ENCODE results near the gene CDC42BPA. TPM values are rescaled to one million over a fixed set of nuclear protein-coding genes. Genes with fewer than 3 reads are reported as not detected.

The CDC42BPA gene
- polyA plus RNA-seq, 1 of the 3 experiments (the other 2 are of a cell fraction) = 6.8 TPM

- Histone ChIP-seq H3K9me3 (no peaks in the 10 kb centered on the region), H3K4me2 (no peak overlapping the region), H3K9ac (no peak overlapping the region), H3K27ac (ENCODE audit: low read depth in 2 of 2, low read length in 1 of 2) (no peak overlapping the region), H3K27me3 (ENCODE audit: insufficient read depth) (no peaks in the 10 kb centered on the region), H2AFZ (ENCODE audit: low read depth) (no peak overlapping the region), H3F3A (replicated peaks; ENCODE audit: insufficient read depth) (no peaks in the 10 kb centered on the region), H3K79me2 (ENCODE audit: insufficient read depth) (no peaks in the 10 kb centered on the region), H3K4me1 (ENCODE audit: control insufficient read depth in 1 of 2, insufficient read depth in 2 of 2, low read depth in 1 of 2, low read length in 1 of 2) (no peaks in the 10 kb centered on the region), H3K9me2 (no peaks in the 10 kb centered on the region), H3K4me3 (ENCODE audit: low read depth in 2 of 2, low read length in 1 of 2) (no peak overlapping the region), H4K20me1 (ENCODE audit: insufficient read depth) (no peaks in the 10 kb centered on the region), H3K36me3 (replicated peaks in 1 of 2; ENCODE audit: control insufficient read depth in 1 of 2, insufficient read depth in 2 of 2, low read length in 1 of 2) (peaks cover 33 to 38% of the 10 kb centered on the region in 2 experiments)
- POLR2A ChIA-PET = no interaction called here
- TF ChIP-seq CHD2 (IDR thresholded peaks at IDR 0.05; ENCODE audit: low read length, partially characterized antibody) = no peak
- TF ChIP-seq, protein P1, sequence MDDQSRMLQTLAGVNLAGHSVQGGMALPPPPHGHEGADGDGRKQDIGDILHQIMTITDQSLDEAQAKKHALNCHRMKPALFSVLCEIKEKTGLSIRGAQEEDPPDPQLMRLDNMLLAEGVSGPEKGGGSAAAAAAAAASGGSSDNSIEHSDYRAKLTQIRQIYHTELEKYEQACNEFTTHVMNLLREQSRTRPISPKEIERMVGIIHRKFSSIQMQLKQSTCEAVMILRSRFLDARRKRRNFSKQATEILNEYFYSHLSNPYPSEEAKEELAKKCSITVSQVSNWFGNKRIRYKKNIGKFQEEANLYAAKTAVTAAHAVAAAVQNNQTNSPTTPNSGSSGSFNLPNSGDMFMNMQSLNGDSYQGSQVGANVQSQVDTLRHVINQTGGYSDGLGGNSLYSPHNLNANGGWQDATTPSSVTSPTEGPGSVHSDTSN (IDR thresholded peaks at IDR 0.05) = no peak
- TF ChIP-seq EZH2phosphoT487 (IDR thresholded peaks at IDR 0.05; ENCODE audit: borderline replicate concordance, low read depth) = no peak
- no peak for TF ChIP-seq FOXM1 (IDR thresholded peaks at IDR 0.05; ENCODE audit: low read depth)
- TF ChIP-seq USF2 (IDR thresholded peaks at IDR 0.05; ENCODE audit: borderline replicate concordance, low read depth, low read length) = no peak
- no peak for TF ChIP-seq MEF2A (IDR thresholded peaks at IDR 0.05; ENCODE audit: borderline replicate concordance, low read depth)
- TF ChIP-seq ELF1 (IDR thresholded peaks at IDR 0.05) = no peak
- no peak for TF ChIP-seq FOSL2 (IDR thresholded peaks at IDR 0.05; ENCODE audit: borderline replicate concordance, low read depth)
- TF ChIP-seq, protein P2, sequence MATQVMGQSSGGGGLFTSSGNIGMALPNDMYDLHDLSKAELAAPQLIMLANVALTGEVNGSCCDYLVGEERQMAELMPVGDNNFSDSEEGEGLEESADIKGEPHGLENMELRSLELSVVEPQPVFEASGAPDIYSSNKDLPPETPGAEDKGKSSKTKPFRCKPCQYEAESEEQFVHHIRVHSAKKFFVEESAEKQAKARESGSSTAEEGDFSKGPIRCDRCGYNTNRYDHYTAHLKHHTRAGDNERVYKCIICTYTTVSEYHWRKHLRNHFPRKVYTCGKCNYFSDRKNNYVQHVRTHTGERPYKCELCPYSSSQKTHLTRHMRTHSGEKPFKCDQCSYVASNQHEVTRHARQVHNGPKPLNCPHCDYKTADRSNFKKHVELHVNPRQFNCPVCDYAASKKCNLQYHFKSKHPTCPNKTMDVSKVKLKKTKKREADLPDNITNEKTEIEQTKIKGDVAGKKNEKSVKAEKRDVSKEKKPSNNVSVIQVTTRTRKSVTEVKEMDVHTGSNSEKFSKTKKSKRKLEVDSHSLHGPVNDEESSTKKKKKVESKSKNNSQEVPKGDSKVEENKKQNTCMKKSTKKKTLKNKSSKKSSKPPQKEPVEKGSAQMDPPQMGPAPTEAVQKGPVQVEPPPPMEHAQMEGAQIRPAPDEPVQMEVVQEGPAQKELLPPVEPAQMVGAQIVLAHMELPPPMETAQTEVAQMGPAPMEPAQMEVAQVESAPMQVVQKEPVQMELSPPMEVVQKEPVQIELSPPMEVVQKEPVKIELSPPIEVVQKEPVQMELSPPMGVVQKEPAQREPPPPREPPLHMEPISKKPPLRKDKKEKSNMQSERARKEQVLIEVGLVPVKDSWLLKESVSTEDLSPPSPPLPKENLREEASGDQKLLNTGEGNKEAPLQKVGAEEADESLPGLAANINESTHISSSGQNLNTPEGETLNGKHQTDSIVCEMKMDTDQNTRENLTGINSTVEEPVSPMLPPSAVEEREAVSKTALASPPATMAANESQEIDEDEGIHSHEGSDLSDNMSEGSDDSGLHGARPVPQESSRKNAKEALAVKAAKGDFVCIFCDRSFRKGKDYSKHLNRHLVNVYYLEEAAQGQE (IDR thresholded peaks at IDR 0.05; ENCODE audit: low read depth, low read length) = no peak
- TF ChIP-seq GATA2 (CRISPR knock-in tag; IDR thresholded peaks at IDR 0.05) = no peak
- no peak for TF ChIP-seq YY1 (IDR thresholded peaks at IDR 0.05; ENCODE audit: low read depth)
- TF ChIP-seq TCF12 (IDR thresholded peaks at IDR 0.05) = no peak
- no peak for TF ChIP-seq TEAD4 (IDR thresholded peaks at IDR 0.05; ENCODE audit: borderline replicate concordance, insufficient read depth)
- TF ChIP-seq MXI1 (IDR thresholded peaks at IDR 0.05; ENCODE audit: low read depth, low read length) = no peak
- TF ChIP-seq, protein P3, sequence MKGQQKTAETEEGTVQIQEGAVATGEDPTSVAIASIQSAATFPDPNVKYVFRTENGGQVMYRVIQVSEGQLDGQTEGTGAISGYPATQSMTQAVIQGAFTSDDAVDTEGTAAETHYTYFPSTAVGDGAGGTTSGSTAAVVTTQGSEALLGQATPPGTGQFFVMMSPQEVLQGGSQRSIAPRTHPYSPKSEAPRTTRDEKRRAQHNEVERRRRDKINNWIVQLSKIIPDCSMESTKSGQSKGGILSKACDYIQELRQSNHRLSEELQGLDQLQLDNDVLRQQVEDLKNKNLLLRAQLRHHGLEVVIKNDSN (IDR thresholded peaks at IDR 0.05; ENCODE audit: borderline replicate concordance, low read depth) = no peak
- TF ChIP-seq, protein P4, sequence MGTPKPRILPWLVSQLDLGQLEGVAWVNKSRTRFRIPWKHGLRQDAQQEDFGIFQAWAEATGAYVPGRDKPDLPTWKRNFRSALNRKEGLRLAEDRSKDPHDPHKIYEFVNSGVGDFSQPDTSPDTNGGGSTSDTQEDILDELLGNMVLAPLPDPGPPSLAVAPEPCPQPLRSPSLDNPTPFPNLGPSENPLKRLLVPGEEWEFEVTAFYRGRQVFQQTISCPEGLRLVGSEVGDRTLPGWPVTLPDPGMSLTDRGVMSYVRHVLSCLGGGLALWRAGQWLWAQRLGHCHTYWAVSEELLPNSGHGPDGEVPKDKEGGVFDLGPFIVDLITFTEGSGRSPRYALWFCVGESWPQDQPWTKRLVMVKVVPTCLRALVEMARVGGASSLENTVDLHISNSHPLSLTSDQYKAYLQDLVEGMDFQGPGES (IDR thresholded peaks at IDR 0.05; ENCODE audit: low read depth, low read length) = no peak
- no peak for TF ChIP-seq EP300 (IDR thresholded peaks at IDR 0.05; ENCODE audit: borderline replicate concordance in 1 of 2, low read depth in 1 of 2, low read length in 1 of 2)
- WGBS (ENCODE audit: low lambda C conversion rate) = 92% methylated on average over 1 of the region's 1 CpG
- CTCF ChIA-PET = no interaction called here
- no peak for DNase-seq
These were observed 225.0 kb downstream of the CDC42BPA start for GRCh38 chr1:227093309-227093708.
